HepG2 (cell line): ENCODE measurements around the gene ASXL1. TPM values are rescaled to one million over a fixed set of nuclear protein-coding genes. Genes with fewer than 3 reads are reported as not detected.

Experiments used
- CCDC6 ChIP-seq: sonication (generic); formaldehyde crosslinking; IDR thresholded peaks from 2 replicates; pipeline ENCODE4 v1.8.1; 2022; ENCODE audit warnings: mild to moderate bottlenecking, missing genetic modification reagents, moderate library complexity
- HNRNPH1 ChIP-seq: fragments of 200-400 bp; formaldehyde crosslinking; optimal IDR thresholded peaks from 2 replicates; pipeline ENCODE3; 2017; ENCODE audit warnings: mild to moderate bottlenecking, low read depth, low read length
- HOXA7 ChIP-seq: sonication (generic); formaldehyde crosslinking; IDR thresholded peaks from 2 replicates; pipeline ENCODE4 v1.8.1; 2022; ENCODE audit warnings: mild to moderate bottlenecking, missing genetic modification reagents, moderate library complexity
- KAT2B ChIP-seq: fragments of 150-350 bp; IDR thresholded peaks from 2 replicates; pipeline ENCODE4 v1.6.1; 2014; ENCODE audit warnings: low read depth, low read length, borderline replicate concordance
- NR2C2 ChIP-seq: sonication (generic); formaldehyde crosslinking; IDR thresholded peaks from 2 replicates; pipeline ENCODE4 v1.4.0; 2020; ENCODE audit warnings: missing genetic modification reagents, mild to moderate bottlenecking, moderate library complexity, borderline replicate concordance
- PRDM10 ChIP-seq: sonication (generic); formaldehyde crosslinking; IDR thresholded peaks from 2 replicates; pipeline ENCODE4 v1.4.0; 2020; ENCODE audit warnings: low read depth, missing genetic modification reagents
- PTBP1 ChIP-seq: fragments of 200-400 bp; formaldehyde crosslinking; IDR thresholded peaks from 2 replicates; pipeline ENCODE4 v1.6.1; 2018; ENCODE audit warnings: low read length, low read depth; ENCODE audit not compliant: poor library complexity, severe bottlenecking
- RARG ChIP-seq: sonication (generic); formaldehyde crosslinking; IDR thresholded peaks from 2 replicates; pipeline ENCODE4 v1.4.0; 2020; ENCODE audit warnings: low read depth, mild to moderate bottlenecking, missing genetic modification reagents
- TAF15 ChIP-seq: fragments of 200-400 bp; formaldehyde crosslinking; IDR thresholded peaks from one replicate; pipeline ENCODE4 v1.6.1; 2018; ENCODE audit warnings: mild to moderate bottlenecking, low read depth, low read length; ENCODE audit not compliant: poor library complexity, severe bottlenecking
- TARDBP ChIP-seq: sonication (generic); formaldehyde crosslinking; IDR thresholded peaks from 2 replicates; pipeline ENCODE4 v1.8.0; 2022; ENCODE audit warnings: mild to moderate bottlenecking, missing genetic modification reagents
- TGIF2 ChIP-seq: IDR thresholded peaks from 2 replicates; pipeline ENCODE4 v1.6.1; 2016; ENCODE audit warnings: control low read depth, missing compliant biosample characterization
- XRCC5 ChIP-seq: fragments of 200-400 bp; formaldehyde crosslinking; optimal IDR thresholded peaks from 2 replicates; pipeline ENCODE3; 2017; ENCODE audit warnings: mild to moderate bottlenecking, low read length
- ZBTB3 ChIP-seq: sonication (generic); formaldehyde crosslinking; IDR thresholded peaks from 2 replicates; pipeline ENCODE4 v1.4.0; 2020; ENCODE audit warnings: low read depth, mild to moderate bottlenecking, moderate library complexity, missing genetic modification reagents, borderline replicate concordance
- ZBTB7B ChIP-seq: sonication (generic); formaldehyde crosslinking; IDR thresholded peaks from 2 replicates; pipeline ENCODE4 v1.4.0; 2020; ENCODE audit warnings: missing genetic modification reagents
- ZFY ChIP-seq: sonication (generic); formaldehyde crosslinking; IDR thresholded peaks from 2 replicates; pipeline ENCODE4 v1.4.0; 2020; ENCODE audit warnings: missing genetic modification reagents
- ZNF224 ChIP-seq: sonication (generic); formaldehyde crosslinking; IDR thresholded peaks from 2 replicates; pipeline ENCODE4 v1.5.0; 2020; ENCODE audit warnings: mild to moderate bottlenecking, missing genetic modification reagents
- ZNF3 ChIP-seq: IDR thresholded peaks from 2 replicates; pipeline ENCODE4 v1.7.0; 2017; ENCODE audit warnings: inconsistent platforms
- ZNF367 ChIP-seq: sonication (generic); formaldehyde crosslinking; IDR thresholded peaks from 2 replicates; pipeline ENCODE4 v1.4.0; 2020; ENCODE audit warnings: missing genetic modification reagents, borderline replicate concordance
- ZNF572 ChIP-seq: sonication (generic); formaldehyde crosslinking; IDR thresholded peaks from 2 replicates; pipeline ENCODE4 v1.5.1; 2020; ENCODE audit warnings: mild to moderate bottlenecking, missing genetic modification reagents
- ZNF652 ChIP-seq: IDR thresholded peaks from 2 replicates; pipeline ENCODE4 v1.6.1; 2016; ENCODE audit warnings: low read depth, borderline replicate concordance
- ZNF660 ChIP-seq: sonication (generic); formaldehyde crosslinking; IDR thresholded peaks from 2 replicates; pipeline ENCODE4 v1.5.1; 2020; ENCODE audit warnings: mild to moderate bottlenecking, low read depth, missing genetic modification reagents, borderline replicate concordance
- ZNF891 ChIP-seq: sonication (generic); formaldehyde crosslinking; IDR thresholded peaks from 2 replicates; pipeline ENCODE4 v1.5.0; 2020; ENCODE audit warnings: mild to moderate bottlenecking, missing genetic modification reagents
- polyA plus RNA-seq, 8 experiments: library from polyadenylated mRNA; depleted of rRNA in 3 of 8; stranded (reverse) in 7 of 8; unstranded in 1 of 8; fragments of >200 nt; fragmentation: Illumina TruSeq in 4 of 8; extraction: Trizol in 4 of 8; gene quantifications; 2 replicates each; pipeline versions ENCODE4 v1.2.1 to v1.2.3, GENCODE V29; 2011 to 2016; ENCODE audit warnings: low read depth in 4 of 8, missing spikeins in 1 of 8, mixed read lengths in 1 of 8; ENCODE audit not compliant: insufficient read depth in 1 of 8
- total RNA-seq, 5 experiments: library from RNA; depleted of rRNA; stranded (reverse); fragments of >200 nt; fragmentation: Illumina TruSeq; extraction: Trizol; gene quantifications; 2 replicates each; pipeline ENCODE4 v1.2.3, GENCODE V29; 2016; ENCODE audit warnings: low read depth in 1 of 5
- TF ChIP-seq, protein P1 (sequence below): sonication (generic); formaldehyde crosslinking; IDR thresholded peaks from 2 replicates; pipeline ENCODE4 v1.8.0; 2022; ENCODE audit warnings: missing genetic modification reagents, mild to moderate bottlenecking, inconsistent platforms, borderline replicate concordance
- TF ChIP-seq, protein P2 (sequence below): sonication (generic); formaldehyde crosslinking; IDR thresholded peaks from 2 replicates; pipeline ENCODE4 v1.4.0; 2020; ENCODE audit warnings: missing genetic modification reagents

Gene ASXL1
- total and polyA plus RNA-seq, 2 of the 13 experiments (the other 11 are each of a cell fraction or from before 2014, with no cell fraction given) = 62.1 to 74.8 TPM

DNA sequence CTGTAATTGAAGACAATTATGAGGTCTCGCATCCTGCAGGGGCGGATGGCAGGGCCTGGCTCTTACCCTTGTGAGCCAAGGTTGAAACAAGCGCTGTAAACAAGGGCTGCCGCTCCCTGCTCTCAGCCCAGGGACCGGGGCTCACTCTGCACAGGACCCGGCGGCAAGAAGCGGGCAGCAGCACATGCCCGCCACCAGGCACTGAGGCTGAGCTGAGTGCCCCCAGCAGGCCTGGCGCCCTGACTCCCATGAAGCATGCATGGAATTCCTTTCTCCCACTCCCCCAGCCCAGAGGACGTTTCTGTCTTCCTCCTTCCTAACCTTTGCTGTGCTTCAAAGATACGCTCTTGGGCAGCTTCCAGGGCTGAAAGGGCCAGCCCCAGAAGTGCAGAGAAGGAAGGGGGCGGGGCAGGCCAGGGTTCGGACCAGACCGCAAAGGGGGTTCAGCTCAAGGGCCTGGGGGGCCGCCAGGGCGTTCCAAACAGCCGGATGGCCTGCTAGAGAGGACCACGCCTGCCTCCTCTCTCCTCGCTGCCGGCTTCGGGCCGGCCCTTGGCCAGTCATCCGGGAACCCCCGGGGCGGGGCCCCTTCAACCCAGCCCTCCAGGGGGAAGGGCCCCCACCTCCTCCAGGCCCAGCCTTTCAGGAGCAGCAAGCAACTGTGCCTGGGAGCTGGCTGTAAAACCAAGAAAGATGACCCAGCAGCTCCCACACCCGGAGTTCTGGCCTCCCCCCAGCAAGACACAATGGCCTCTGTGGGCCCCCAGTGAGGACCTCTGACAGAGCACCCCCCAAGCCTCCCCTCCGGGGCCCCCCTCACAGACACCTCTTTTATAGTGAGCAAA, 117.1 kb downstream of the ASXL1 start (continued):
- TF ChIP-seq, protein P1, sequence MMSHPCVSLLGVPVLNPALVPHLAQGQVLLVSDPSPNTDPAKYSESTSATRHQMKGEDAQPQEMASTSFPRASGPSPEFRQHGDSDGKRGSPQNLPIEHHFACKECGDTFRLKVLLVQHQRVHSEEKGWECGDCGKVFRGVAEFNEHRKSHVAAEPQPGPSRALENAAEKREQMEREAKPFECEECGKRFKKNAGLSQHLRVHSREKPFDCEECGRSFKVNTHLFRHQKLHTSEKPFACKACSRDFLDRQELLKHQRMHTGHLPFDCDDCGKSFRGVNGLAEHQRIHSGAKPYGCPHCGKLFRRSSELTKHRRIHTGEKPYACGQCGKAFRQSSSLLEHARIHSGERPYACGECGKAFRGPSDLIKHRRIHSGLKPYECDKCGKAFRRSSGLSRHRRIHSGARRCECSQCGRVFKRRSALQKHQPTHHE (CRISPR knock-in tag) = peak; percentile 32; the same call in 1 of the 2 replicates
- TF ChIP-seq TAF15 (no peak), HNRNPH1 (no peak), ZNF3 (no peak), XRCC5 (peak; percentile 87), ZNF224 (CRISPR knock-in tag) (peak; percentile 44; the same call in 1 of the 2 replicates), ZBTB7B (CRISPR knock-in tag) (peak; percentile 95), KAT2B (no peak; the same call in 1 of the 2 replicates), CCDC6 (CRISPR knock-in tag) (peak; percentile 28; the same call in 1 of the 2 replicates), RARG (no peak), ZNF367 (CRISPR knock-in tag) (peak; percentile 81; the same call in 1 of the 2 replicates), ZNF572 (peak; percentile 98), ZFY (CRISPR knock-in tag) (peak; percentile 89), TGIF2 (CRISPR knock-in tag) (no peak), HOXA7 (CRISPR knock-in tag) (no peak), PTBP1 (no peak), ZBTB3 (CRISPR knock-in tag) (peak; percentile 24; the same call in 1 of the 2 replicates), NR2C2 (CRISPR knock-in tag) (no peak; the same call in 1 of the 2 replicates), ZNF652 (CRISPR knock-in tag) (no peak), ZNF660 (CRISPR knock-in tag) (no peak; the same call in 1 of the 2 replicates), PRDM10 (CRISPR knock-in tag) (peak; percentile 70), ZNF891 (CRISPR knock-in tag) (peak; percentile 94), TARDBP (CRISPR knock-in tag) (peak; percentile 94)
- TF ChIP-seq, protein P2, sequence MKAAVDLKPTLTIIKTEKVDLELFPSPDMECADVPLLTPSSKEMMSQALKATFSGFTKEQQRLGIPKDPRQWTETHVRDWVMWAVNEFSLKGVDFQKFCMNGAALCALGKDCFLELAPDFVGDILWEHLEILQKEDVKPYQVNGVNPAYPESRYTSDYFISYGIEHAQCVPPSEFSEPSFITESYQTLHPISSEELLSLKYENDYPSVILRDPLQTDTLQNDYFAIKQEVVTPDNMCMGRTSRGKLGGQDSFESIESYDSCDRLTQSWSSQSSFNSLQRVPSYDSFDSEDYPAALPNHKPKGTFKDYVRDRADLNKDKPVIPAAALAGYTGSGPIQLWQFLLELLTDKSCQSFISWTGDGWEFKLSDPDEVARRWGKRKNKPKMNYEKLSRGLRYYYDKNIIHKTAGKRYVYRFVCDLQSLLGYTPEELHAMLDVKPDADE (CRISPR knock-in tag) = peak; percentile 80; the same call in 1 of the 2 replicates
